ENCODE measurements around the gene HSPG2.

DNA sequence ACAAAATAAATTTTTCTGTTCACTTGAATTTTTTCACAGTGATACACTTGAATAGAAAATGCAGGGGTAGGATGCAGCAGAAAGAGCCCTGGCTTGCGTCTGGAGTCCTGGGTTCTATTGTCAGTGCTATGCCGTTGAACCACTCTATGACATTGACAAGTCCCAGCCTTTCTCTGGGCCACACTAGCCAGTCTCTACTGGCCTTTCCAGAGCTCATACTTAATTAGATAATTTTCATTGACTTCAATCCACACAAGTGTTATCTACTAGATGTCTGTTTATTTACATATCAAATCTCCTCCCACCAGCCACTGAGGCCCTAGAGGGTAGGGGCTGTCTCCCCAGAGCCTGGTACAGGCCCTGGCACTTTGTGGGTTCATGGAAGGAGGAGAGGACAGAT, 24.2 kb upstream of the HSPG2 start:
- TF ChIP-seq, protein P1, sequence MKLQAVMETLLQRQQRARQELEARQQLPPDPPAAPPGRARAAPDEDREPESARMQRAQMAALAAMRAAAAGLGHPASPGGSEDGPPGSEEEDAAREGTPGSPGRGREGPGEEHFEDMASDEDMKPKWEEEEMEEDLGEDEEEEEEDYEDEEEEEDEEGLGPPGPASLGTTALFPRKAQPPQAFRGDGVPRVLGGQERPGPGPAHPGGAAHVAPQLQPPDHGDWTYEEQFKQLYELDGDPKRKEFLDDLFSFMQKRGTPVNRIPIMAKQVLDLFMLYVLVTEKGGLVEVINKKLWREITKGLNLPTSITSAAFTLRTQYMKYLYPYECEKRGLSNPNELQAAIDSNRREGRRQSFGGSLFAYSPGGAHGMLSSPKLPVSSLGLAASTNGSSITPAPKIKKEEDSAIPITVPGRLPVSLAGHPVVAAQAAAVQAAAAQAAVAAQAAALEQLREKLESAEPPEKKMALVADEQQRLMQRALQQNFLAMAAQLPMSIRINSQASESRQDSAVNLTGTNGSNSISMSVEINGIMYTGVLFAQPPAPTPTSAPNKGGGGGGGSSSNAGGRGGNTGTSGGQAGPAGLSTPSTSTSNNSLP (IDR thresholded peaks at IDR 0.05; ENCODE audit: low read depth, low read length) = no peak
- TF ChIP-seq EEA1 (CRISPR knock-in tag; IDR thresholded peaks at IDR 0.05; ENCODE audit: borderline replicate concordance) (no peak), MTF1 (CRISPR knock-in tag; IDR thresholded peaks at IDR 0.05) (no peak), ZNF629 (CRISPR knock-in tag; conservative IDR thresholded peaks at IDR 0.05) (no peak), ZNF30 (CRISPR knock-in tag; IDR thresholded peaks at IDR 0.05) (no peak), NFIC (IDR thresholded peaks at IDR 0.05; ENCODE audit: low read length) (no peak), HDAC1 (CRISPR knock-in tag; IDR thresholded peaks at IDR 0.05) (no peak), ZNF607 (CRISPR knock-in tag; IDR thresholded peaks at IDR 0.05; ENCODE audit: borderline replicate concordance) (no peak), EZH2 (conservative IDR thresholded peaks at IDR 0.05; ENCODE audit: low read depth, low read length) (no peak), HNRNPUL1 (IDR thresholded peaks at IDR 0.05; ENCODE audit: low read depth, low read length) (no peak), JUN (CRISPR knock-in tag; IDR thresholded peaks at IDR 0.05) (no peak)
- TF ChIP-seq, protein P2, sequence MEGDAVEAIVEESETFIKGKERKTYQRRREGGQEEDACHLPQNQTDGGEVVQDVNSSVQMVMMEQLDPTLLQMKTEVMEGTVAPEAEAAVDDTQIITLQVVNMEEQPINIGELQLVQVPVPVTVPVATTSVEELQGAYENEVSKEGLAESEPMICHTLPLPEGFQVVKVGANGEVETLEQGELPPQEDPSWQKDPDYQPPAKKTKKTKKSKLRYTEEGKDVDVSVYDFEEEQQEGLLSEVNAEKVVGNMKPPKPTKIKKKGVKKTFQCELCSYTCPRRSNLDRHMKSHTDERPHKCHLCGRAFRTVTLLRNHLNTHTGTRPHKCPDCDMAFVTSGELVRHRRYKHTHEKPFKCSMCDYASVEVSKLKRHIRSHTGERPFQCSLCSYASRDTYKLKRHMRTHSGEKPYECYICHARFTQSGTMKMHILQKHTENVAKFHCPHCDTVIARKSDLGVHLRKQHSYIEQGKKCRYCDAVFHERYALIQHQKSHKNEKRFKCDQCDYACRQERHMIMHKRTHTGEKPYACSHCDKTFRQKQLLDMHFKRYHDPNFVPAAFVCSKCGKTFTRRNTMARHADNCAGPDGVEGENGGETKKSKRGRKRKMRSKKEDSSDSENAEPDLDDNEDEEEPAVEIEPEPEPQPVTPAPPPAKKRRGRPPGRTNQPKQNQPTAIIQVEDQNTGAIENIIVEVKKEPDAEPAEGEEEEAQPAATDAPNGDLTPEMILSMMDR (CRISPR knock-in tag; IDR thresholded peaks at IDR 0.05) = no peak
